ENCODE results near the gene ROGDI. TPM values are rescaled to one million over a fixed set of nuclear protein-coding genes. Genes with fewer than 3 reads are reported as not detected.
"Not testable (repeated sequence)": the region's sequence is repeated elsewhere in the genome, so short reads cannot be mapped to it uniquely, and the experiment has no call there.

The ROGDI gene
- total and polyA plus RNA-seq, 4 donors = 11.4 to 42.9 (median 19.3) TPM

DNA sequence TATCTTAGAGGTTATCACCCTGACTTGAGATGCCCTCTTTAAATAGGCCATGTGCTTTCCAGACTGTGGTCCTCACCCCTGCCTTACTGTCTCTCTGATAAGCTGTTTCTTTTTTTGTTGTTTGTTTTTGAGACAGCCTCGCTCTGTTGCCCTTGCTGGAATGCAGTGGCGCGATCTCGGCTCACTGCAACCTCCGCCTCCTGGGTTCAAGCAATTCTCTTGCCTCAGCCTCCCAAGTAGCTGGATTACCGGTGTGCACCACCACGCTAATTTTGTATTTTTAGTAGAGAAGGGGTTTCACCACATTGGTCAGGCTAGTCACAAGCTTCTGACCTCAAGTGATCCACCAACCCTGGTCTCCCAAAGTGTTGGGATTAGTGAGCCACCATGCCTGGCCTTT is 13.5 kb downstream of the ROGDI start:
- intact Hi-C loops (cut with DNase I) = no loop called here
- no peaks in the 10 kb centered on the region for H3K36me3 ChIP-seq (ENCODE audit: control insufficient read depth in 1 of 2, insufficient read depth in 2 of 2, low read length in 1 of 2)
- ATAC-seq (ENCODE audit: low FRiP score) (no peak), DNase-seq (no peak)
- WGBS, 2 donors = 87 to 91% methylated on average over 7 of the region's 7 CpGs
- no peak overlapping the region for H3K4me3 ChIP-seq (ENCODE audit: low read length in 2 of 2)
- H3K27me3 ChIP-seq (ENCODE audit: control insufficient read depth in 1 of 2, insufficient read depth in 2 of 2, low read length in 1 of 2) = no peaks in the 10 kb centered on the region
- H3K27ac ChIP-seq (ENCODE audit: low read depth in 1 of 2, low read length in 2 of 2) = no peak overlapping the region
- H3K4me1 ChIP-seq (ENCODE audit: control insufficient read depth in 1 of 2, insufficient read depth in 2 of 2, low read length in 2 of 2) = no peaks in the 10 kb centered on the region
- peaks cover 1% of the 10 kb centered on the region for H3K9me3 ChIP-seq (ENCODE audit: control insufficient read depth, low read length)

DNA sequence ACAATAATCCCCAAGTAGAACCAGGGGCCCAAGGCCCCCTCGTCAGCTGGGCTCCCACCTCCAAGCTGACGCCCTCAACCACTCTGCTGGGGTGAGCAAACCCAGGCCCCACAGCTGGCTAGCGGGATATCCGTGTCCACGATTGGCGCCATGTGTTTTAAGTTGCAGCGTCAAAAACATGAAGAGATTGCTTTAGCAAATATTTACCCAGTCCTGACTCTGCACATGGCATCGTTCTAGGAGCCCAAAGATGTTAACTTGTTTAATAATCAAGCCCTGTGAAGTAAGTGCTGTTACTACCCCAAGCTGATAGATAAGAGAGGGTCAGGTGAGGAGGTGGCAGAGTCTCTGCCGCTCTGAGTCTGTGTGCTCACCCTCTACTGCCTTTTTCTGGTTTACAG is 13.9 kb downstream of the ROGDI start:
- Histone ChIP-seq H3K36me3 (ENCODE audit: control insufficient read depth in 1 of 2, insufficient read depth in 2 of 2, low read length in 1 of 2) (no peaks in the 10 kb centered on the region), H3K27ac (ENCODE audit: low read depth in 1 of 2, low read length in 2 of 2) (no peak overlapping the region), H3K4me1 (ENCODE audit: control insufficient read depth in 1 of 2, insufficient read depth in 2 of 2, low read length in 2 of 2) (no peaks in the 10 kb centered on the region), H3K4me3 (ENCODE audit: low read length in 2 of 2) (no peak overlapping the region), H3K27me3 (ENCODE audit: control insufficient read depth in 1 of 2, insufficient read depth in 2 of 2, low read length in 1 of 2) (no peaks in the 10 kb centered on the region), H3K9me3 (ENCODE audit: control insufficient read depth, low read length) (peaks cover 1% of the 10 kb centered on the region)
- WGBS, 2 donors = 60% methylated on average over 9 of the region's 9 CpGs
- DNase-seq = no peak
- ATAC-seq (ENCODE audit: low FRiP score) = no peak
- intact Hi-C loops (cut with DNase I) = no loop called here

DNA sequence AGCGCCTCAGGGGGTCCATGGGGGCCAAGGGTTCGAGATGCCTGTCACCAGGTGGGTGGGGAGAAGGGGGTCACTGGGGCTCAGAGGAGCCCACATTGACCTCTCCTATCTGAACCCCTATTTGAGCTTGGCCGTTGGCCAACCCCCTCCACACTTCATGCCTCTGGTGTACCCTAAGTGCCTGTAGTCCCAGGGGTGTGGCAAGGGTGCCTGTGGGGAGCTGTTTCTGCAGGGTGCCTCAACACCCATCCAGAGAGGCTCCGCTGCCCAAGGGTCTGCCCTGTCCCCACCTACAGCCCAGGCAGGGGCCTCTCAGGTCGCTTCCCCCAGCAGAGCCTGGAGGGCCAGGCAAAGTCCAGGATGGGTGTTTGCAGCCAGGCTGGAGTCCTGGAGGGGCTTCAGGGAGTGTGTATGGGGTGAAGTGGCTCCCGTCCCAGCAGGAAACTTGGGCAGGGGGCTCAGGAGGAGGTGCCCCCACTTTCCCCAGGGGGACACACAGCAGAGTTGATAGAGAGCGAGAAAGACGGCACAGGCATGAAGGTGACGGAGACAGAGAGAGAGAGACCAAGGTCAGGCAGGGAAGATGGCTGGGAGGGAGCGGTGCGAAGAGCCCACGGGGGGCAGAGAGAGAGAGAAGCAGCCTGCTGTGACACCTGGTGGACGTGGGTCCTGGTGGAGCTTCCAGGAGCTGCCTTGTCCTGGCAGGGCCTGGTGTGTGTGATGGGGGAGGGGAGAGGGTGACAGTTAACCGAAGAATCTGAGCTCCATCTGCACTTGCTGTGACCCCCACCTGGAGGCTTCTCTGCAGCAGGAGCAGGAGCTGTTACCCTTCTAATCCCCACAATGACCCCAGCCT is 14.6 kb downstream of the ROGDI start, which contains the start of gene SEPTIN12:
Gene SEPTIN12, minus strand, starts transcription at position 719 of the 856 bp plus-strand sequence. Its CDS starts 700 bp downstream, at position 19.
- Histone ChIP-seq H3K9me3 (ENCODE audit: control insufficient read depth, low read length) (peaks cover 1% of the 10 kb centered on the region), H3K27me3 (ENCODE audit: control insufficient read depth in 1 of 2, insufficient read depth in 2 of 2, low read length in 1 of 2) (no peaks in the 10 kb centered on the region), H3K4me1 (ENCODE audit: control insufficient read depth in 1 of 2, insufficient read depth in 2 of 2, low read length in 2 of 2) (no peaks in the 10 kb centered on the region), H3K27ac (ENCODE audit: low read depth in 1 of 2, low read length in 2 of 2) (no peak within 1 kb of the TSS), H3K36me3 (ENCODE audit: control insufficient read depth in 1 of 2, insufficient read depth in 2 of 2, low read length in 1 of 2) (no peaks in the 10 kb centered on the region), H3K4me3 (ENCODE audit: low read length in 2 of 2) (no peak within 1 kb of the TSS)
- ATAC-seq (ENCODE audit: low FRiP score) (no peak), DNase-seq (no peak)
- WGBS, 2 donors = 74 to 76% methylated on average over 14 of the region's 14 CpGs
- intact Hi-C loops (cut with DNase I) = no loop called here

DNA sequence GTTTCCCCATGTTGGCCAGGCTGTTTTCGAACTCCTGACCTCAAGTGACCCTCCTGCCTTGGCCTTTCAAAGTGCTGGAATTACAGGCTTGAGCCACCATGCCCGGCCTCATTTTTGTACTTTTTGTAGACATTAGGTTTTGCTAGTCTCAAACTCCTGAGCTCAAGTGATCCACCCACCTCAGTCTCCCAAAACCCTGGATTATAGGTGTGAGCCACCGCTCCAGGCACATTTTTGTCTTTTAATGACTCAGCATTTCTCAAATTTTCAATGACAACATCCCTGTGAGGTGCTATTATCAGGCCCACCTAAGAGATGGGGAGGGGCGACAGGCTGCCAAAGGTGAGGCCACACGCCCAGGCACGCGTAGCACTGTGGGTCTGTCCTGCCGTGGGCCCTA is 15.4 kb downstream of the ROGDI start:
- H3K27ac ChIP-seq (ENCODE audit: low read depth in 1 of 2, low read length in 2 of 2) = no peak overlapping the region
- no peak for DNase-seq
- no peak overlapping the region for H3K4me3 ChIP-seq (ENCODE audit: low read length in 2 of 2)
- WGBS, 2 donors = 95 to 96% methylated on average over 8 of the region's 8 CpGs
- H3K27me3 ChIP-seq (ENCODE audit: control insufficient read depth in 1 of 2, insufficient read depth in 2 of 2, low read length in 1 of 2) = no peaks in the 10 kb centered on the region
- intact Hi-C loops (cut with DNase I) = no loop called here
- peaks cover 1% of the 10 kb centered on the region for H3K9me3 ChIP-seq (ENCODE audit: control insufficient read depth, low read length)
- H3K4me1 ChIP-seq (ENCODE audit: control insufficient read depth in 1 of 2, insufficient read depth in 2 of 2, low read length in 2 of 2) = no peaks in the 10 kb centered on the region
- H3K36me3 ChIP-seq (ENCODE audit: control insufficient read depth in 1 of 2, insufficient read depth in 2 of 2, low read length in 1 of 2) = no peaks in the 10 kb centered on the region
- no peak for ATAC-seq (ENCODE audit: low FRiP score)

DNA sequence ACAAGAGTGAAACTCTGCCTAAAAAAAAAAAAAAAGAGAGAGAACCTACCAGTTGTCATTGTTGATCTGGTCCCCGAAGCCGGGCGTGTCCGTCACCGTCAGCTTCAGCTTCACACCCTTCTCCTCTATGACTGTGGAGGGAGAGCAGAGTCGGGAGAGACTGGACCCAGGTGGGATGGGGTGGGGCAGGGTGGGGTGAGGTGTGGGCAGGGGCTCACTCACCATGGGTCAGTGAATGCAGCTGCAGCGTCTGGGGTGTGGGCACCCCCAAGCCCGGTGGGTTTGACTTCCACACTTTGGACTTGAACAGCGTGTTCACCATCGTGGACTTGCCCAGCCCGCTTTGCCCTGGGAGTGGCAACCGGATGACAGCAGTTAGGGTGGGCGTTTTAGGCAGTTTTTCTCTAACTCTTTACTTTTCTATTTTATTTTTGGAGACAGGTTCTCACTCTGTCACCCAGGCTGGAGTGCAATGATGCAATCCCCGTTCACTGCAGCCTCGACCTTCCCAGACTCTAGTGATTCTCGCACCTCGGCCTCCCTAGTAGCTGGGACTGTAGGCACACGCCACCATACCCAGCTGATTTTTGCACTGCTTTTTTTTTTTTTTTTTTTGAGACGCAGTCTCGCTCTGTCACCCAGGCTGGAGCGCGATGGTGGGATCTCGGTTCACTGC is 16.5 kb downstream of the ROGDI start:
- ATAC-seq (ENCODE audit: low FRiP score) (no peak), DNase-seq (no peak)
- Histone ChIP-seq H3K4me3 (ENCODE audit: low read length in 2 of 2) (no peak overlapping the region), H3K36me3 (ENCODE audit: control insufficient read depth in 1 of 2, insufficient read depth in 2 of 2, low read length in 1 of 2) (no peaks in the 10 kb centered on the region), H3K9me3 (ENCODE audit: control insufficient read depth, low read length) (no peaks in the 10 kb centered on the region), H3K4me1 (ENCODE audit: control insufficient read depth in 1 of 2, insufficient read depth in 2 of 2, low read length in 2 of 2) (no peaks in the 10 kb centered on the region), H3K27me3 (ENCODE audit: control insufficient read depth in 1 of 2, insufficient read depth in 2 of 2, low read length in 1 of 2) (no peaks in the 10 kb centered on the region), H3K27ac (ENCODE audit: low read depth in 1 of 2, low read length in 2 of 2) (no peak overlapping the region)
- 90 to 92% methylated on average over 22 to 23 of the region's 23 CpGs for WGBS, 2 donors
- intact Hi-C loops (cut with DNase I) = no loop called here

DNA sequence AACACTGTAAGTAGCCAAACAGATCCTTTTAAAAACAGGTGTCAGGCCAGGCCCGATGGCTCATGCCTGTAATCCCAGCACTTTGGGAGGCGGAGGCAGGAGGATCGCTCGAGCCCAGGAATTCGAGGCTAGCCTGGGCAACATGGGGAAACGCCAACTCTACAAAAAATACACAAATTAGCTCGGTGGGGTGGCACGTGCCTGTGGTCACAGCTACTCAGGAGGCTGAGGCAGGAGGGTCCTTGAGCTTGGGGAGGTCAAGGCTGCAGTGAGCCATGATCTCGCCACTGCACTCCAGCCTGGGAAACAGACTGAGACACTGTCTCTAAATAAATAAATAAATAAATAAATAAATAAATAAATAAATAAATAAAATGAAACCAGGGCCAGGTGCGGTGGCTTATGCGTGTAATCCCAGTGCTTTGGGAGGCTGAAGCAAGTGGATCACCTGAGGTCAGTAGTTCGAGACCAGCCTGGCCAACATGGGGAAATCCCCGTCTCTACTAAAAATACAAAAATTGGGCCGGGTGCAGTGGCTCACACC is 17.9 kb downstream of the ROGDI start:
- intact Hi-C loops (cut with DNase I); DNase-seq; H3K36me3 ChIP-seq (ENCODE audit: control insufficient read depth in 1 of 2, insufficient read depth in 2 of 2, low read length in 1 of 2); H3K27me3 ChIP-seq (ENCODE audit: control insufficient read depth in 1 of 2, insufficient read depth in 2 of 2, low read length in 1 of 2); H3K4me3 ChIP-seq (ENCODE audit: low read length in 2 of 2); H3K9me3 ChIP-seq (ENCODE audit: control insufficient read depth, low read length); ATAC-seq (ENCODE audit: low FRiP score); H3K4me1 ChIP-seq (ENCODE audit: control insufficient read depth in 1 of 2, insufficient read depth in 2 of 2, low read length in 2 of 2); H3K27ac ChIP-seq (ENCODE audit: low read depth in 1 of 2, low read length in 2 of 2): not testable (repeated sequence)
- 88 to 91% methylated on average over 14 of the region's 14 CpGs for WGBS, 2 donors

DNA sequence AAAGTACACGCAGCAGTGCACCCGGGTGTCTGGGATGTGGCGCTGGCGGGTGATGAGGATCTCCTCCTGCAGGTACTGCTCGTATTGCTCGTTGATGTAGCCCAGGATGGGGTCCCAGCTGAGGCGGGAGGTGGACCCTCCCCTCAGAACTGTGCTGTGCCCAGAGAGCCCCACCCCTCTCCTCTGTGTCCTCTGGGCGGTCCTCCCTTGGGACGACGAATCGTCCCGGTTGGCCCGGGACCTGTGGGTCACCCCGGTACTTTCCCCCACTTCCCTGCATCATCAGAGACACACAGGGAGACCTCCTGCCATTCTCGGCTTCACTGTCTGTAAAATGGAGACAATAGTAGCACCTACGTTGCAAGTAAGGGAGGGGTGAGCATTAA is 18.5 kb downstream of the ROGDI start:
- no peaks in the 10 kb centered on the region for H3K4me1 ChIP-seq (ENCODE audit: control insufficient read depth in 1 of 2, insufficient read depth in 2 of 2, low read length in 2 of 2)
- H3K4me3 ChIP-seq (ENCODE audit: low read length in 2 of 2) = no peak overlapping the region
- WGBS, 2 donors = 72% methylated on average over 16 of the region's 16 CpGs
- intact Hi-C loops (cut with DNase I) = no loop called here
- no peak for ATAC-seq (ENCODE audit: low FRiP score)
- no peaks in the 10 kb centered on the region for H3K36me3 ChIP-seq (ENCODE audit: control insufficient read depth in 1 of 2, insufficient read depth in 2 of 2, low read length in 1 of 2)
- H3K9me3 ChIP-seq (ENCODE audit: control insufficient read depth, low read length) = no peaks in the 10 kb centered on the region
- H3K27ac ChIP-seq (ENCODE audit: low read depth in 1 of 2, low read length in 2 of 2) = no peak overlapping the region
- DNase-seq = no peak
- no peaks in the 10 kb centered on the region for H3K27me3 ChIP-seq (ENCODE audit: control insufficient read depth in 1 of 2, insufficient read depth in 2 of 2, low read length in 1 of 2)

DNA sequence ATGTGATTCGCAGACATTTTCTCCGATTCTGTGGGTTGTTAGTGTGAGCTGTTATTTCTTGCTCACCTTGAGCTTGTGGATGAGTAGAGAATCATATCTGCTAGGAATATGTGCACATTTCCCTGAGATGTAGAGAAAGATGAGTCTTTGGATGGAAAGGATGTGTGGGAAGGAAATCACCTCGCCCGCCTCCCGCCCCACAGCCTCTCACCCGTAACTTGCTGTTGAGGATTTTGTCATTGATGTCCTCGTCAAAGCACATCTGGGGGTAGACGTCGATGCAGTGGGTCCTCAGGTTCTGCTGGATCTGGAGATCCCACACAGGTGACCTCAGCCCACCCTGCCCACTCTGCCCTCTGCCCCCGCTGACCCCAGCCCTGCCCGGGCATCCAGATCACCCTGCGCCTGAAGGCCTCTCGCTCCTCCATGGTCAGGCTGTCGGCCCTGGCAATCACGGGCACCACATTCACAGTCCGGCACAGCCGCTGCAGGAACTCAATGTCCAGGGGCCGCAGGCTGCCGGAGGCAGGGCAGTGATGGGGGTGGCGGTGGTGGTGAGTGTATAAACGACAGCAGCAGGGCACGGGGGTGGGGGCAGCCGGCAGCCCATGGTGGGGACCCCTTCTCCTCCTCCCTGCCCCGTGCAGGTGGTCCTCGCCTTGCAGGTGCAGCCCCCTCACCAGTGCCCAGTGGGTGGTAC is 19.0 kb downstream of the ROGDI start:
- no peak for ATAC-seq (ENCODE audit: low FRiP score)
- Histone ChIP-seq H3K27ac (ENCODE audit: low read depth in 1 of 2, low read length in 2 of 2) (no peak overlapping the region), H3K4me3 (ENCODE audit: low read length in 2 of 2) (no peak overlapping the region), H3K36me3 (ENCODE audit: control insufficient read depth in 1 of 2, insufficient read depth in 2 of 2, low read length in 1 of 2) (no peaks in the 10 kb centered on the region), H3K4me1 (ENCODE audit: control insufficient read depth in 1 of 2, insufficient read depth in 2 of 2, low read length in 2 of 2) (no peaks in the 10 kb centered on the region), H3K9me3 (ENCODE audit: control insufficient read depth, low read length) (no peaks in the 10 kb centered on the region), H3K27me3 (ENCODE audit: control insufficient read depth in 1 of 2, insufficient read depth in 2 of 2, low read length in 1 of 2) (no peaks in the 10 kb centered on the region)
- no peak for DNase-seq
- WGBS, 2 donors = 89% methylated on average over 23 to 25 of the region's 25 CpGs
- intact Hi-C loops (cut with DNase I) = no loop called here

Data from aorta (tissue), 5 donors.